HG02571 (cell line): ENCODE results near the gene CISTR.
A peak's percentile ranks its signal among the peaks of the same experiment; 100 is the strongest.
"Not testable (repeated sequence)": the region's sequence is repeated elsewhere in the genome, so short reads cannot be mapped to it uniquely, and the experiment has no call there.

Source experiments
- ATAC-seq: cut with Tn5 transposase; IDR thresholded peaks from one replicate; pipeline ENCODE4 v1.9.1; 2021; ENCODE audit warnings: mild to moderate bottlenecking, moderate library complexity; ENCODE audit not compliant: unreplicated experiment

The CISTR gene

DNA sequence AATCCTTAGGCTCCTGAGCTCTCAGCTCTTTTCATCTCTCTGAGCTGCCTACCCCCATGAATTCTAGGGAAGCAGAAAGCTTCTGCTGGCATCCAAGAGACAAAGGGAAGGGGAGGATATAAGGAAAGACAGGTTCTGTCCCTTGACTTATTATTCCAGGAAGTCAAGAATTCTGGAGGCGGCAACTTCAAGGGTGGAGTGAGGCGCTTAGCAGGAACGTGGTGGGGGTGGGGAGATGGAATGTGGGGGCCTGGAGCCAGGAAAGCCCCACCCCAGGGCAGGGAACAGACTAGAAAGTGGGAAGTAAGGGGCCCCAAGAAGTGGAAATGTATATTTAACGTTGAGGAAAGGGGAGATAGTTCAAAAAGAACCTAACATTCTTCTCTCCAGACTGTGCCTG is 26.0 kb downstream of the CISTR start:
- ATAC-seq = no peak

- ATAC-seq = no peak
Measured at GRCh38 chr12:53722450-53723041, 29.2 kb downstream of the CISTR start.

- no peak for ATAC-seq
Measured at GRCh38 chr12:53720946-53721345, 30.8 kb downstream of the CISTR start.

DNA sequence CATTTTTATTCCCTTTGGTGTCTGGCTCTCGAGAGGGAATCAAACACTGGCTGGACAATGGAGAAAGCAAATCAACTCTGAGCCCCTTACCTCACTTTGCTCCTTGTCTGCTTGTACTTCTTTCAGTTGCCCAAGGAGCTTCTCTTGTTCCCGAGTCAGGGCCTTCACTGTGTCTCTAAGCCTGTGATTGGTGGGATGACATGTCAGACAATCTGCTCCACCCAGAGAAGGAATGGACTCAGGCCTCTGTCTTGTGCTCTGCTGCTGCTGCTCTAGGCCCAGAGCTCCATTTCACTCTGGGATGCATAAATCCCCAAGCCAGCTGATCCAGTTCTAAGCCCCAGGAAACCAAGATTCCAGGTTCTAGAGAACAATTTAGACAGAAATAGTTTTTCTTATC is 32.1 kb downstream of the CISTR start:
- no peak for ATAC-seq

DNA sequence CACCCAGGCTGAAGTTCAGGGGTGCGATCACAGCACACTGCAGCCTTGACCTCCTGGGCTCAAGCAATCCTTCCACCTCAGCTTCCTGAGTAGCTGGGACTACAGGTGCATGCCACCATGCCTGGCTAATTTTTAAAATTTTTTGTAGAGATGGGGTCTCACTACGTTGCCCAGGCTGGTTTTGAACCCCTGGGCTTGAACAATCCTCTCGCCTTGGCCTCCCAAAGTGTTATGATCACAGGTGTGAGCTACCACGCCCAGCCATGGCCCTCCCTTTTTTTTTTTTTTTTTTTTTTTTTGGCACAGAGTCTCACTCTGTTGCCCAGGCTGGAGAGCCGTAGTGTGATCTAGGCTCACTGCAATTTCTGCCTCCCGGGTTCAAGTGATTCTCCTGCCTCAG is 33.2 kb downstream of the CISTR start:
- not testable (repeated sequence) for ATAC-seq

DNA sequence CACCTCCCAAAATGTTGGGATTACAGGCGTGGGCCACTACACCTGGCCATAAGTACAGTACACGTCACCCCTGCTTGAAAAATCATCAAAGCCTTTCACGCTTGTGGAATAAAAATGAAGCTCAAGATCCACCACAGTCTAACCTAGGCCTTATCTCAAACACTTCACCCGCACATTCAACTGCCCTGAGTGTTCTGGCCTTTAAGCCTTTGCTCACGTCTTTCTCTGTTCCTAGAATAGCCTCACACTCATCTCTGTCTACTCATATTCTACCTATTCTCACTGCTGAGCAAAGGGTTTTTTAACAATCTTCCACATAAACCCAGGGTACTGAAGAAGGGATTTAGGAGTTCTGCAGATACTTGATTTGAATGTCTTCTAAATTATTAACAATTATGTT is 34.5 kb downstream of the CISTR start:
- ATAC-seq = no peak

DNA sequence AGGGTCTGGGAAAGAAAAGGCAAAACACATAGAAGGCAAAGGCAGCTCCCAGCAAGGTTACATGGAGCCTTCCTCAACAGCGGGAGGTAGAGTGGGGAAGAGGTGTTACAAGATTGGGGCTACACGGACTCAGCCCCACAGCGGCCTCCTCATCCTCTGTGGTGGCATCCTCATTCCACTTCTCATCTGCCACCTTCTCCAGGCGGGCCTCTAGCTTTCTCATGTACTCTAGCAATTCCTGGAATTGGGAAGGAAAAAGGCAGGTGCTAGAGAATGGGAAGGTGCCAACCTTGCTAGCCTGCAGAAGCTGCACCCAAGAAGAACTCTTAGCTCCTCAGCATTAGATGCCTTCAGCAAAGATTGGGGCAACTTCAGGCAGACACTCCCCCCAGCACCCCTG is 37.8 kb downstream of the CISTR start:
- no peak for ATAC-seq

- ATAC-seq = no peak
Measured at GRCh38 chr12:53713516-53713915, 38.3 kb downstream of the CISTR start.

DNA sequence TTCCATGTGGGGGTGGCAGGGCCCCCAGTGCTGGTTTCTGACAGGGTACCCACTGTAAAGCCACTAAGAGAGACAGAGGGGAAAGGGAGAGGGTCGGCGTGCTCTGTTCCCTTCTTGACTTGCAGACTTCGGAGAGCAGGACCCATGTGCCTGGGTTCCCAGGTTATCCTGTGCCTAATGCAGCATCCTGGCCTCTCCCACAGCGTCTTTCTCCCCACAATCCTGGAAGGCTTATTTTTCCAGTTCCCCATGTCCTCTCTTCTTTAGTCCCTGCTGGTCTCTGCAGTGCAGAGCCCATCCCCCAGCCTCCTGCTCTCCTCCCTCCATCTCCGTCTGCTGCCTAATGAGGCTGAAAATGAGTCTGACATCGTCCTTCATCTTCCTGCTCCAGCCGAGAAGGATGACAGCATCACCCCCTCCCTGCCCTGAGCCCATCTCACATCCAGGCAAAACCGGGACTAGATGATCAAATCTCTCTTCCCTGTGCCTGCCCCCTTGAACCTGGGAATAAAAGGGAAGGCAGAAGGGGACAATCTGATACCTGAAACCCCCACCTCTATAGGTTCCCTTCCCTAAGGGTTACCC is 39.6 kb downstream of the CISTR start:
- no peak for ATAC-seq

DNA sequence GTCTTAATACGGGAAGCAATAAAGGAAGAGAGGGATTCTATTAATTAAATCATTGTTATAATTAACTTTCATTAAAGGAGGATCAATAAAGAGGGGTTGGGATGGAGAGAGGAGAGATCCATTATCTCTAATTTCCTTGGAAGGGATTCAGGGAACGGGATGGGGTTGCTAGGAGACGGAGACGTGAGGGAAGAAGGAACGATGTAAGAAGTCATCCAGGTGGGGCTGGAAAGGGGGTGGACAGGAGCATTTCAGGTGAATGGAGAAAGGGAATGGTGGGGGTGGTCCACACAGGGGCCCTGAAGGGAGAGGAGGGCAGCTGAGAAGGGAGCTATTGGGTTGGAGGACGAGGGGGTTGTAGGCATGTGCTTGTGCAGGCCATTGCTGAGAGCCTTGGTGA is 41.7 kb downstream of the CISTR start:
- no peak for ATAC-seq

DNA sequence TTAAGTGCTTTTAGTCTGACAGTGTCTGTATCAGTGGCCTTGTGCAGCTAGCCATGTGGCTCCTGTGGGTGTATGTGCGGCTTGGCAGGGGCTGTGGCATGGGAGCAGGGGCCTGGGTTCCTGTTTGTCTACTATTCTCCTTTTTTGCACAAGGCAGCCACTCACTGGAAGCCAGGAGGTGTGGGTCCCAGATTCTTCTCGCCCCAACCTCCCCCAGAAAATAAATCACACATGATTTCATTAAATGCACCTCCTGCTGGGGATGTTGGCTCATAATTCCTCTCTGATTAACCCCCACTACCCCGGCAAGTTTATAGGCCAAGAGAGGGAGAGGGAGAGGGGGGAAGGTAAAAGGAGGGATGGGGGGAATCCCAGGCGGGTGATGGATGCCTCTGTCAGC is 42.1 kb downstream of the CISTR start:
- no peak for ATAC-seq

GRCh38 chr12:53706080-53706479 is 45.7 kb downstream of the CISTR start:
- no peak for ATAC-seq

- no peak for ATAC-seq
Measured at GRCh38 chr12:53703756-53704155, 48.0 kb downstream of the CISTR start.

GRCh38 chr12:53701518-53702264 is 50.1 kb downstream of the CISTR start:
- ATAC-seq = peak; percentile 54

- ATAC-seq = no peak
Measured at GRCh38 chr12:53700567-53700966, 51.2 kb downstream of the CISTR start.

GRCh38 chr12:53699678-53700025 is 52.1 kb downstream of the CISTR start:
- no peak for ATAC-seq

DNA sequence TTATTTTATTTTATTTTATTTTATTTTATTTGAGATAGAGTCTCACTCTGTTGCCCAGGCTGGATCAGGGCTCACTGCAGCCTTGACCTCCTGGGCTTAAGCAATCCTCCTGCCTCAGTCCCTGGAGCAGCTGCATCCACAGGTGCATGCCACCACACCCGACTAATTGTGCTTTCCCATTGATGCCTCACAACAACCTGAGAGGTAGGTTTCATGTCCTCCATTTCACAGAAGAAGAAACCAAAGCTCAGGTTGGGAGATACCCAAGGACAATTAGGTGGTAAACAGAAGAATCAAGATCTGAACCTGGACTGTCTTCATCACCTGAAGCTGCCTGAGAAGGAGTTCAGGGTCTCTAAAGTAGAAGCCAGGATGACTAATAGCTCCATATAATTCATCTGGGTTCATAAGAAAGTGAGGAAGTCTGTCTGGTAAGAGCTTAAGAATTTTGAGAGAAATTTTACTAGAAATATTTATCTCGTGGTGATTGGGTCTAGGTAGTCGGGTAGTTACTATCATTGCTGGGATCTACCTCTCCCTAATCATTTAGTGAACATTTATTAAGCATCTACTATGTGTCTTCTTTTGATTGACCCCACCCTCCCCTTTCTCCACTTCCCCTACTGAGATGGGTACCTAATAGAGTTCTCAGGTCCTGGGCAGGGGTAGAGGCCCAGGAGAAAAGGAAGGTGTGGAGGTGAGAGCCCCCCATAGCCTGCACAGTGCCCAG is 52.7 kb downstream of the CISTR start:
- ATAC-seq = no peak

DNA sequence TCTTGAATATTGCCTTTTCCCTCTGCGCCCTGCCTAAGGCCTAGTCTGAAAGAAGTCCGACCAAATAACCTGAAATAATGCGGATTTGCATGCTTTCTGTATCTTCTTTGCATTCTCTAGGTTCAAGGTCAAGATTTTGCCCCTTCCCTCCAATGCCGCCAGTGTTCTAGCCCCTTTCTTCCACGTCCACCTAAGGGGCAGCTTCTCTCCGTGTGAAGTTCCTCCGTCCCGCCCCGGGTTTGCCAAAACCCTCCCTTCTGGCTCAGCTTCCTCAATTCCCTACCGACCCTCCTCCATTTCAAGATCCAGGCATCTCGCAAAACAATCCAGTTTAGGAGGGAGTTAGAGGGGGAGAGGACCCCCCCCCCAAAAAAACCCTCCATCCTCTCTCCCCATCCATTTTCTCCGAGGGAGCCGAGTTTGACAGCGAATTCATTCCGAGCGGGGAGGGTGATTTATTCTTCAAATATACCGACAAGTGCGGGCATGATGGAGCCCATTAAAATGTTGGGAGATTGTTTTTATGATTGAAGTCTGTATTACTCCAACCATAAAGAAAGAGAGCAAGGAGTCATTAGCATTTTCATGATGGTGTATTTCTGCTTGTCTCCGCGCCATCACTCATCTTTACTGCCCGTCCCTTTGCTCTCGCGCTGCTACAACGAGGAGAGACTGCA is 55.0 kb downstream of the CISTR start:
- no peak for ATAC-seq
